ENCODE results near the gene CCDC190. TPM values are rescaled to one million over a fixed set of nuclear protein-coding genes. Genes with fewer than 3 reads are reported as not detected.

Gene CCDC190
- total RNA-seq, 2 donors from 2014 or later, result 0.14 TPM; not detected in 1

Other genes starting within 250 kb of the CCDC190 start
- gene DDR2, start 228.7 kb downstream of the CCDC190 start, total RNA-seq, result 10 to 100 TPM; 14.2 to 27.0 TPM
- gene HSD17B7, start 70.5 kb downstream of the CCDC190 start, total RNA-seq, result 10 to 100 TPM; 14.1 to 14.7 TPM
- gene RGS4, start 208.2 kb upstream of the CCDC190 start, total RNA-seq, result 10 to 100 TPM in 1 of 2 donors, 1 to 10 TPM in 1; 3.0 to 11.1 TPM

Measured in prostate gland (tissue), 2 donors.